Progenitor cell of endocrine pancreas (in vitro differentiated cells): ENCODE results near the gene PTPA. TPM values are rescaled to one million over a fixed set of nuclear protein-coding genes. Genes with fewer than 3 reads are reported as not detected.

ENCODE experiments used
- DNase-seq: peaks from one replicate; pipeline ENCODE4 v3.0.0; 2021; ENCODE audit warnings: low spot score; ENCODE audit not compliant: unreplicated experiment
- H3K27ac Mint-ChIP-seq: 2 replicates; pipeline ENCODE4 v1.8.0; 2021; ENCODE audit warnings: mild to moderate bottlenecking, moderate library complexity, mixed read lengths
- H3K27me3 Mint-ChIP-seq: 2 replicates; pipeline ENCODE4 v1.8.0; 2021; ENCODE audit warnings: mixed read lengths
- H3K36me3 Mint-ChIP-seq: 2 replicates; pipeline ENCODE4 v1.8.0; 2022; ENCODE audit warnings: mixed read lengths; ENCODE audit not compliant: insufficient read depth
- H3K4me1 Mint-ChIP-seq: 2 replicates; pipeline ENCODE4 v1.8.0; 2021; ENCODE audit warnings: low read depth, mixed read lengths
- H3K4me3 Mint-ChIP-seq: 2 replicates; pipeline ENCODE4 v1.8.0; 2021; ENCODE audit warnings: low read depth, mild to moderate bottlenecking, moderate library complexity, mixed read lengths
- H3K9me3 Mint-ChIP-seq: 2 replicates; pipeline ENCODE4 v1.8.0; 2021; ENCODE audit warnings: low read depth, mixed read lengths
- CTCF ChIP-seq: fragments of 200-600 bp; sonication (generic); IDR thresholded peaks from one replicate; pipeline ENCODE4 v1.5.0; 2021; ENCODE audit warnings: antibody characterized with exemption, mild to moderate bottlenecking; ENCODE audit not compliant: unreplicated experiment
- total RNA-seq: library from RNA; stranded (reverse); gene quantifications from 2 replicates; pipeline ENCODE4 v1.2.1, GENCODE V29; 2021

The PTPA gene
- total RNA-seq, 1 donor from 2014 or later = 145 TPM

GRCh38 chr9:129137292-129138143, 26.3 kb downstream of the PTPA start:
- H3K27me3 Mint-ChIP-seq = no peaks in the 10 kb centered on the region
- H3K4me1 Mint-ChIP-seq = peaks cover 25% of the 10 kb centered on the region
- no peaks in the 10 kb centered on the region for H3K9me3 Mint-ChIP-seq
- H3K27ac Mint-ChIP-seq = peak overlapping the region; percentile 41
- no peak overlapping the region for H3K4me3 Mint-ChIP-seq
- peaks cover 10% of the 10 kb centered on the region for H3K36me3 Mint-ChIP-seq
- no peak for TF ChIP-seq CTCF
- no peak for DNase-seq

GRCh38 chr9:129138144-129138462, 26.9 kb downstream of the PTPA start:
- no peaks in the 10 kb centered on the region for H3K9me3 Mint-ChIP-seq
- no peak overlapping the region for H3K4me3 Mint-ChIP-seq

GRCh38 chr9:129138476-129139232, 27.4 kb downstream of the PTPA start:
- Mint-ChIP-seq H3K4me1 (peaks cover 33% of the 10 kb centered on the region), H3K9me3 (no peaks in the 10 kb centered on the region), H3K36me3 (peaks cover 8% of the 10 kb centered on the region), H3K27ac (peak overlapping the region; percentile 99), H3K27me3 (no peaks in the 10 kb centered on the region), H3K4me3 (no peak overlapping the region)
- TF ChIP-seq CTCF = no peak
- DNase-seq = no peak

More at GRCh38 chr9:129138144-129138462, 26.9 kb downstream of the PTPA start:
- peaks cover 10% of the 10 kb centered on the region for H3K36me3 Mint-ChIP-seq
- no peaks in the 10 kb centered on the region for H3K27me3 Mint-ChIP-seq
- no peak for DNase-seq
- H3K4me1 Mint-ChIP-seq = peaks cover 29% of the 10 kb centered on the region
- no peak for TF ChIP-seq CTCF
- no peak overlapping the region for H3K27ac Mint-ChIP-seq

GRCh38 chr9:129139233-129139992, 28.2 kb downstream of the PTPA start:
- Mint-ChIP-seq H3K27me3 (no peaks in the 10 kb centered on the region), H3K4me3 (peak overlapping the region; percentile 72), H3K4me1 (peaks cover 37% of the 10 kb centered on the region), H3K36me3 (peaks cover 11% of the 10 kb centered on the region), H3K27ac (peak overlapping the region; percentile 99), H3K9me3 (no peaks in the 10 kb centered on the region)
- TF ChIP-seq CTCF = peak; percentile 87
- DNase-seq = peak; percentile 62

GRCh38 chr9:129139993-129140396, 28.8 kb downstream of the PTPA start:
- Mint-ChIP-seq H3K4me3 (peak overlapping the region; percentile 72), H3K27me3 (no peaks in the 10 kb centered on the region), H3K36me3 (peaks cover 9% of the 10 kb centered on the region), H3K9me3 (no peaks in the 10 kb centered on the region), H3K27ac (peak overlapping the region; percentile 99), H3K4me1 (peaks cover 38% of the 10 kb centered on the region)
- TF ChIP-seq CTCF = no peak
- no peak for DNase-seq
